ENCODE results near the gene ZNF311. TPM values are rescaled to one million over a fixed set of nuclear protein-coding genes. Genes with fewer than 3 reads are reported as not detected.

Gene ZNF311
- polyA plus RNA-seq, 1 donor (not counting 4 experiments of a cell fraction or from before 2014, with no cell fraction given): 2.7 TPM

GRCh38 chr6:29009358-29009757 lies 4.2 kb upstream of the ZNF311 start:
- H3K9me1 ChIP-seq (ENCODE audit: control insufficient read depth, extremely low read depth, insufficient read depth, low read length): no peaks in the 10 kb centered on the region
- no peaks in the 10 kb centered on the region for H3K27me3 ChIP-seq (ENCODE audit: control insufficient read depth, extremely low read depth, insufficient read depth, low read length)
- no peaks in the 10 kb centered on the region for H3K36me3 ChIP-seq (ENCODE audit: control insufficient read depth in 2 of 2, extremely low read depth in 1 of 2, insufficient read depth in 2 of 2, low read length in 2 of 2)
- no peaks in the 10 kb centered on the region for H4K20me1 ChIP-seq (ENCODE audit: control insufficient read depth, extremely low read depth, insufficient read depth, low read length)
- peaks cover 8% of the 10 kb centered on the region for H3K4me1 ChIP-seq (ENCODE audit: control insufficient read depth, extremely low read depth, insufficient read depth, low read length)
- H3K9me3 ChIP-seq (ENCODE audit: control insufficient read depth, low read depth, low read length): no peaks in the 10 kb centered on the region
- no peak overlapping the region for H3K9ac ChIP-seq (ENCODE audit: control insufficient read depth, extremely low read depth, insufficient read depth, low read length)
- no peak for FAIRE-seq
- dilution Hi-C loops (cut with MboI; ENCODE audit: extremely low pct_ligation_motif_present, low sequenced_read_pairs): no loop called here
- DNase-seq (ENCODE audit: low read depth, low spot score): no peak
- no peaks in the 10 kb centered on the region for H3K79me2 ChIP-seq (ENCODE audit: control insufficient read depth, insufficient read depth, low read length)
- H2AFZ ChIP-seq (ENCODE audit: control insufficient read depth, low read length): no peak overlapping the region
- no peak for TF ChIP-seq EZH2 (IDR thresholded peaks at IDR 0.05; ENCODE audit: low read length)
- TF ChIP-seq CTCF (optimal IDR thresholded peaks at IDR 0.05 in 1 of 3, IDR thresholded peaks at IDR 0.05 in 1 of 3, conservative IDR thresholded peaks at IDR 0.05 in 1 of 3; ENCODE audit: extremely low read depth in 1 of 3, insufficient read depth in 2 of 3, low read length in 3 of 3): no peak
- no peak overlapping the region for H3K27ac ChIP-seq (ENCODE audit: control insufficient read depth, insufficient read depth, low read length)
- no peak overlapping the region for H3K4me2 ChIP-seq (ENCODE audit: control insufficient read depth, extremely low read depth, insufficient read depth, low read depth, low read length)
- no peak overlapping the region for H3K4me3 ChIP-seq (ENCODE audit: control insufficient read depth in 2 of 3, extremely low read depth in 1 of 3, insufficient read depth in 2 of 3, low read depth in 1 of 3, low read length in 3 of 3)

- no peaks in the 10 kb centered on the region for H3K9me3 ChIP-seq (ENCODE audit: control insufficient read depth, low read depth, low read length)
- no peaks in the 10 kb centered on the region for H3K79me2 ChIP-seq (ENCODE audit: control insufficient read depth, insufficient read depth, low read length)
- no peaks in the 10 kb centered on the region for H3K27me3 ChIP-seq (ENCODE audit: control insufficient read depth, extremely low read depth, insufficient read depth, low read length)
- H4K20me1 ChIP-seq (ENCODE audit: control insufficient read depth, extremely low read depth, insufficient read depth, low read length): no peaks in the 10 kb centered on the region
- DNase-seq (ENCODE audit: low read depth, low spot score): no peak
- H3K9ac ChIP-seq (ENCODE audit: control insufficient read depth, extremely low read depth, insufficient read depth, low read length): no peak overlapping the region
- TF ChIP-seq CTCF (optimal IDR thresholded peaks at IDR 0.05 in 1 of 3, IDR thresholded peaks at IDR 0.05 in 1 of 3, conservative IDR thresholded peaks at IDR 0.05 in 1 of 3; ENCODE audit: extremely low read depth in 1 of 3, insufficient read depth in 2 of 3, low read length in 3 of 3) (no peak), EZH2 (IDR thresholded peaks at IDR 0.05; ENCODE audit: low read length) (no peak)
- FAIRE-seq: no peak
- H3K36me3 ChIP-seq (ENCODE audit: control insufficient read depth in 2 of 2, extremely low read depth in 1 of 2, insufficient read depth in 2 of 2, low read length in 2 of 2): no peaks in the 10 kb centered on the region
- H3K27ac ChIP-seq (ENCODE audit: control insufficient read depth, insufficient read depth, low read length): no peak overlapping the region
- dilution Hi-C loops (cut with MboI; ENCODE audit: extremely low pct_ligation_motif_present, low sequenced_read_pairs): no loop called here
- H3K4me1 ChIP-seq (ENCODE audit: control insufficient read depth, extremely low read depth, insufficient read depth, low read length): peaks cover 8% of the 10 kb centered on the region
- H2AFZ ChIP-seq (ENCODE audit: control insufficient read depth, low read length): no peak overlapping the region
- no peaks in the 10 kb centered on the region for H3K9me1 ChIP-seq (ENCODE audit: control insufficient read depth, extremely low read depth, insufficient read depth, low read length)
- no peak overlapping the region for H3K4me3 ChIP-seq (ENCODE audit: control insufficient read depth in 2 of 3, extremely low read depth in 1 of 3, insufficient read depth in 2 of 3, low read depth in 1 of 3, low read length in 3 of 3)
- H3K4me2 ChIP-seq (ENCODE audit: control insufficient read depth, extremely low read depth, insufficient read depth, low read depth, low read length): no peak overlapping the region
These were observed 3.0 kb upstream of the ZNF311 start for GRCh38 chr6:29008089-29008488.
